Eye (tissue), 1 donor: Measurements from ENCODE around the gene HTT.

Source experiments
- DNase-seq: peaks from one replicate; pipeline ENCODE4 v3.0.0-alpha.2; 2015

HTT gene

GRCh38 chr4:3225071-3225850 lies 150.8 kb downstream of the HTT start:
- DNase-seq = no peak

GRCh38 chr4:3225936-3226335 lies 151.5 kb downstream of the HTT start:
- DNase-seq = no peak

DNA sequence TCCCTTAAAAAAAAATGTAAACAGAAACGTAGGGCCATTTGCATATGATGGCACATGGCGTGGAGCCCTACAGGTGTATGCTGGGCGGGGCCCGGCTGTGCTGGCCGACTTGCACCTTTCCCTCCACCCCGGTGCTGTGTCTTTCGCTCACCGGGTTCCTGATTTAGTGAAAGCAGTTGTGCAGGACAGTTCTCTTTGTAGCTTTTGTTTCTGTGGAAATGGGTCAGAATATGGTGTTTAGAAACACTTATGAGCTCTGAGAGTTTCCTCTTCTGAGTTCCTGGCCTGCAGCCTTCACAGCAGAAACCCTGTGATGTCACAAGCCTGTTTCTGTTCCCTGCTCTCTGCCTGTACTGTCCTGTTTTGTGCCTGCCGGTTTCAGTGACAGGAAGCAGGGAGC lies 152.0 kb downstream of the HTT start:
- no peak for DNase-seq

- no peak for DNase-seq
Measured at GRCh38 chr4:3226944-3227343, 152.5 kb downstream of the HTT start.

GRCh38 chr4:3227878-3228675 lies 153.6 kb downstream of the HTT start:
- DNase-seq = no peak

GRCh38 chr4:3228881-3229280 lies 154.4 kb downstream of the HTT start:
- DNase-seq = no peak

DNA sequence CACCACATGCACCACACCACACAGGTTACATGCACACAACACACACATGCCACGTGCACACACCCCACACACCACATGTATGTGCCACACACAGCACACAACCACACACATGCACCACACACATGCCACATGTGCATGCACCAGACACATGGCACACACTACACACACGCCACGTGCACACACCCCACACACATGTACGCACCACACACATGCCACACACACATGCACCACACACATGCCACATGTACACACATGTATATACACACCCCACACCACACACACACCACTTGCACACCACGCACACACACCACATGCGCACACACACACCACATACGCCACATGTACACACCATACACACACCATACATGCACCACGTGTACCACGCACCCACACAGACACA lies 154.8 kb downstream of the HTT start:
- DNase-seq = no peak

GRCh38 chr4:3229964-3230363 lies 155.5 kb downstream of the HTT start:
- DNase-seq = no peak

DNA sequence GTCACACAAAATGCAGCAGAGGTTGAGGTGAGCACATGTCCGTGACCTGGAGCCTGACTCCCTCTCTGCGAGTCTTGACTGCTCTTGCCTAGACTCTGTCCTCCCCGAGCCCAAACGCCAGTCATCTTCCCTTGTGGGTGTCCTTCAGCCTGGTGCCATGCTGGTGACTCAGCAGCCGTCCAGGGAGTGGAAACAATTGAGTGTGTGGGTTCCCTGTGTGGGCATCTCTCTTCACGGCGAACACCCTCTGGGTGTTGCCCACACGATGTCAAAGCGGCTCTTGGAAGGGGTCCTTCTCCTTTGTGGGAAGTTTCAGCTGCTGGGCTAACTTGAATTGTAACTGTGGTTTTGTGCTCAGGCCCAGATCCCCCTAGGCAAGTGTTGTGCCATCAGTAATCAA lies 157.0 kb downstream of the HTT start:
- no peak for DNase-seq

GRCh38 chr4:3232001-3232400 lies 157.5 kb downstream of the HTT start:
- no peak for DNase-seq

GRCh38 chr4:3232871-3233271 lies 158.4 kb downstream of the HTT start:
- no peak for DNase-seq

GRCh38 chr4:3233391-3234071 lies 159.1 kb downstream of the HTT start:
- DNase-seq = no peak

- no peak for DNase-seq
Measured at GRCh38 chr4:3234171-3235029, 159.9 kb downstream of the HTT start.

- no peak for DNase-seq
Measured at GRCh38 chr4:3235030-3235345, 160.5 kb downstream of the HTT start.

GRCh38 chr4:3235581-3235980 lies 161.1 kb downstream of the HTT start:
- no peak for DNase-seq

DNA sequence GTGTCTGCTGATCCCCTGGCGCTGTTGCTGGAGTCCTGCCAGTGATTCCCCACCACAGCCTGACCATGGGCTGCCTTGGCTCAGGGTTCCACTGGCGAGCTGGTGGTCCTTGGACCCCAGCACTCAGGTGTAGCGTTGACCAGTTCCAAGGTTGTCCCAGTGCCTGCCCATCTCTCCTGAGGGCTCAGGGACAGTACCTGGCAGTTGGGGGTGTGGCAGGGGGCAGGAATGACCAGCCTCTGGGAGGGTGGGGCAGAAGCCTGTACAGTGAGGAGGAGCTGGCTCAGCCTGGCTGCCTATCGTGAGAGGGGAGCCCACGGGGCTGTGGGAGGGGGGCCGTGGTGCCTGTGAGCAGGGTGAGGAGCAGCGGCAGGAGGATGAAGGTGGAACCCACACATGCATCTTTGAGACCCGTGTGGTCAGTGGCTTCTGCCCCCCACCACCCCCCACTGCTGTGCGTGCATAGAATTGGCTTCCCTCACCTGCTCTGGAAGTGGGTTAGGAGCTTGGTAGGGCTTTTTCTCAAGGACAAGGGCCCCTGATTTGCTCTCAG lies 161.9 kb downstream of the HTT start:
- no peak for DNase-seq

DNA sequence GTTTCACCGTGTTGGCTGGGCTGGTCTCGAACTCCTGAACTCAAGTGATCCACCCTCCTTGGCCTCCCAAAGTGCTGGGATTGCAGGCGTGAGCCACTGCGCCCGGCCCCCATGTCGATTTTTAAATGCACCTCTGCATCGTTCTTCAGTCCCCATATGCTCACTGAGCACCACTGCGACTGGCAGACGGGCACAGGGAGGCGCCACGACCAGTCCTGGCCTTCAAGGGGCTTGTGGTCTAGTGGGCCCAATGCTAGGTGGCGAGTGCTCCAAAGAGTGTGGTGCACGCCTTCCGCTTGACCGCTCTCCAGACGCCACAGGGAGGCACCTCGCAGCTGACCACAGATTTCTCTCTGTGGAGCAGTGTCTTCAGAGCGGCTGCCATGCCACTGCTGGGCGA lies 162.8 kb downstream of the HTT start:
- no peak for DNase-seq

- DNase-seq = peak; percentile 25
Measured at GRCh38 chr4:3237712-3238560, 163.5 kb downstream of the HTT start.

- no peak for DNase-seq
Measured at GRCh38 chr4:3238721-3239120, 164.2 kb downstream of the HTT start.

DNA sequence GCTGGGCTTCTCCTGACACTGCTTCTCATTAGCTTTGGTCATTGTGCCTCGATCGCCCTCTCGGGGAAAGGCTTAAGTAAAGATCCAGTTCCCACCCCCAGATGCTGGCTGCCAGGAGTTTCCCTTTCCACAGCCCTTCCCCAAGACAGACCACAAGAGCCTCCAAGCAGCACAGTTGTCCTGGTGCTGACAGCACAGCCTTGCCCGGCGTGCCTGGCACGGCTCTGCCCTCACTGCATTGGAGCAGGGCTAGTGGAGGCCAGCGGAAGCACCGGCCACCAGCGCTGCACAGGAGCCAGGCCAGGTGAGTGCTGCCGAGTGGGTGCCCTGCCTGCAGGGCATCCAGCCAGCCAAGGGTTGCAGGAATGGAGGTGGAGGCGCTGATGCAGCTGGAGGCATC lies 164.8 kb downstream of the HTT start:
- DNase-seq = no peak
